Measurements from ENCODE around the gene LINS1.

Gene LINS1

DNA sequence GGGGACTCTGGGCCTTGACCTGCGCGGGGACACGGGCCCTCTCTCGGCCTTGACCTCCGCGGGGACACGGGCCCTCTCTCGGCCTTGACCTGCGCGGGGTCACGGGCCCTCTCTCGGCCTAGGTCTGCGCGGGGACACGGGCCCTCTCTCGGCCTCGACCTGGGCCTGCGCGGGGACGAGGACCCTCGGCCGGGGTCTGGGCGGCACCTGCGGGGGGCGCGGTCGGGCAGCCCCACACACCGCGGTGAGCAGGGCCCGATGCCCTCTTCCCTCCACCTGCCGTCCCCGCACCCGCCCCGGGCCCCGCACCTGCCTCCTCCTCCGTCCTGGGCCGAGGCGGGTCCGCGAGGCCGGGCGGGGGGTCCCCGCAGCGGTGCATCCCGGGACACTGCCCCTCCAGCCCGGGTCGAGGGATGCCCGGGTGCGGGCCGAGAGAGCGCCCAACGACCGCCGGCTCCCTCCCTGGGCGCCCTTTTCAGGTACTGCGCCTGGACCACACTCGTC is 57.6 kb downstream of the LINS1 start:
- TF ChIP-seq, protein P1, sequence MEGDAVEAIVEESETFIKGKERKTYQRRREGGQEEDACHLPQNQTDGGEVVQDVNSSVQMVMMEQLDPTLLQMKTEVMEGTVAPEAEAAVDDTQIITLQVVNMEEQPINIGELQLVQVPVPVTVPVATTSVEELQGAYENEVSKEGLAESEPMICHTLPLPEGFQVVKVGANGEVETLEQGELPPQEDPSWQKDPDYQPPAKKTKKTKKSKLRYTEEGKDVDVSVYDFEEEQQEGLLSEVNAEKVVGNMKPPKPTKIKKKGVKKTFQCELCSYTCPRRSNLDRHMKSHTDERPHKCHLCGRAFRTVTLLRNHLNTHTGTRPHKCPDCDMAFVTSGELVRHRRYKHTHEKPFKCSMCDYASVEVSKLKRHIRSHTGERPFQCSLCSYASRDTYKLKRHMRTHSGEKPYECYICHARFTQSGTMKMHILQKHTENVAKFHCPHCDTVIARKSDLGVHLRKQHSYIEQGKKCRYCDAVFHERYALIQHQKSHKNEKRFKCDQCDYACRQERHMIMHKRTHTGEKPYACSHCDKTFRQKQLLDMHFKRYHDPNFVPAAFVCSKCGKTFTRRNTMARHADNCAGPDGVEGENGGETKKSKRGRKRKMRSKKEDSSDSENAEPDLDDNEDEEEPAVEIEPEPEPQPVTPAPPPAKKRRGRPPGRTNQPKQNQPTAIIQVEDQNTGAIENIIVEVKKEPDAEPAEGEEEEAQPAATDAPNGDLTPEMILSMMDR (IDR thresholded peaks at IDR 0.05; ENCODE audit: borderline replicate concordance, insufficient read depth, low read depth, low read length): no peak
- no peak overlapping the region for H3K4me3 ChIP-seq (ENCODE audit: low read depth, low read length)

DNA sequence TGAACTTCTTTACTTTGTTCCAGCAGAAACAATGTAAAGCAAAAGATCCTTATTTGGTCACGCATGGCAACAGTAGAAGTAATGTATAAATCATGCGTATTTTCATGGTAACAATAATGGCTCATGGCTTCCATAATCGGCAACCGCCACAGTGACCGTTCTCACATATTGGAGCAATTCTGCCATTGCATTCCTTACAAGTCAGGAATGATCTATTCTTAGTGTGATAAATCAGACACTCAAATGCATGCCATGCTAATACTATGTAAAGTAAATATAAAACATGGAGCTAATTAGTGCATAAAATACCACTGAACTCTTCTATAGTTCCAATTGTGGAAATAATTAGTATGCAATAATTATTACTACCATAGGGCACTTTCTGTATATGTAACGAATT is 59.7 kb downstream of the LINS1 start:
- H3K4me3 ChIP-seq (ENCODE audit: low read depth, low read length): no peak overlapping the region

DNA sequence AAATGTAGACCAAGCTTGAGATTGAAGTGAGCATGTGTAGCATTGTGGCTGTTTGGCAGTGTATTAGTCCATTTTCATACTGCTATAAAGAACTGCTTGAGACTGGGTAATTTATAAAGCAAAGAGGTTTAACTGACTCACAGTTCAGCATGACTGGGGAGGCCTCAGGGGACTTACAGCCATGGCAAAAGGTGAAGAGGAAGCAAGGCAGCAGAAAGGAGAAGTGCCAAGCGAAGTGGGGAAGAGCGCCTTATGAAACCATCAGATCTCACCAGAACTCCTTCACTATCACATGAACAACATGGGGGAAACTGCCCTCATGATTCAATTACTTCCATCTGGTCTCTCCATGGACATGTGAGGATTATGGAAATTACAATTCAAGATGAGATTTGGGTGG is 64.7 kb downstream of the LINS1 start:
- TF ChIP-seq, protein P1 (IDR thresholded peaks at IDR 0.05; ENCODE audit: borderline replicate concordance, insufficient read depth, low read depth, low read length): no peak
- no peak overlapping the region for H3K4me3 ChIP-seq (ENCODE audit: low read depth, low read length)

More for the DNA sequence above, 59.7 kb downstream of the LINS1 start:
- TF ChIP-seq, protein P1 (IDR thresholded peaks at IDR 0.05; ENCODE audit: borderline replicate concordance, insufficient read depth, low read depth, low read length): no peak

DNA sequence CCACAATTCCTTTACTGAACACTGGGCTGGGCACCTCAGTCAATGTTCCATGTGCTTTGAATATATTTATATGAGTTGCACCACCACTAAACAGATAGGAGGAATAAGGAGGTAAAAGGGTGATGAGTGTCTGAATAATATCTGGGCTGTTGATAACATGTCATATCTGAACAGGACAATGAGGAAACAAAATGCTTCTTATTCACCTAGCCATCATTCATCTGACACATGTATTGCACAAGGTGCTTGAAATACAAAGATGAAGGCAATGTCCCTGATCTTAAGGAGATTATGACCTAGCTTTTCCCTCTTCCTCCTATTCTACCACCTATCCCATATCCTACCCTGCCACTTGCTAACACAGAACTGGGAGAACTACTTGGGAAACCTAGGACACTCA is 65.3 kb downstream of the LINS1 start:
- TF ChIP-seq, protein P1 (IDR thresholded peaks at IDR 0.05; ENCODE audit: borderline replicate concordance, insufficient read depth, low read depth, low read length): no peak
- H3K4me3 ChIP-seq (ENCODE audit: low read depth, low read length): no peak overlapping the region

DNA sequence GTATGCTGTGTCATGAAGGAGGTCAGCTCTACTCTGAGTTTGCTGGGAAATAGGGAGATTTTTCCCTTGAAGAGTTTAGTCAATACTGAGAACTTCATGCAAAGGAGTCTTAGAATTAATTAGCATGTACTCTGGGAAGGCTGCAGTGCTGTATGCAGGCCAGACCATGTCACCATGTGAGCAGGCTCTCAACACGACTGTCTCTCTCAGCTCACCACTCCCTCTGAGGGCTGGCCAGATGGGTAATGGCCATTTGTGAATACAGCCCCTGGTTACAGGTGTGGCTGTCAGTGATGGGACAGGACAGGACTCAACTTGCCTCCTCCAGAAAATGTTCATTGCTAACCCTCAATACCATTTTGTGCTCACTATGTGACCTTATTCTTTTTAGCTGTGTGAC is 68.1 kb downstream of the LINS1 start:
- H3K4me3 ChIP-seq (ENCODE audit: low read depth, low read length): no peak overlapping the region
- TF ChIP-seq, protein P1 (IDR thresholded peaks at IDR 0.05; ENCODE audit: borderline replicate concordance, insufficient read depth, low read depth, low read length): no peak

DNA sequence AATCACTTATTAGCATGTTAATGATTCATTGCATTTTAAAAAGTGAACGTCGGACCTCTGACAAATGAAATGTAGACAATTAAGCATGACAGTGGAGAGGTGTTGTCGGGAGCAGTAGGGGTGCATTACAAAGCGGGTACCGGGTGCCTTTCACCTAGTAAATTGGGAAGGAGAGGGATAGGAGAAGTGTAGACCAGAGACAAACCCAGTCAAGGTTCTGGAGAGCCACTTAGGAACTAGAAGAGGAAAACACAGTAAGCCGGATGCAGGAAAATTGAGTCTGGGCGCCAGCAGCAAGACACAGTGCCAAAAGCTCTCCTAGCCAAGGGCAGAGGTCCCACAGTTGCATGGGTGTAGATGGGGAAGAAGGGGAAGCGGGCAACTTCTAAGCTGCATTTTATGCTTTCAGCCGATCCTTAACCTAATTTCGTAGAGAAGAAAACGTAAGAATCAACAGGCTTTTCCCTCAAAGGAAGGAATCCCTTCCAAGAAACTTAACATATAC is 70.1 kb downstream of the LINS1 start:
- no peak overlapping the region for H3K4me3 ChIP-seq (ENCODE audit: low read depth, low read length)
- TF ChIP-seq, protein P1 (IDR thresholded peaks at IDR 0.05; ENCODE audit: borderline replicate concordance, insufficient read depth, low read depth, low read length): no peak

DNA sequence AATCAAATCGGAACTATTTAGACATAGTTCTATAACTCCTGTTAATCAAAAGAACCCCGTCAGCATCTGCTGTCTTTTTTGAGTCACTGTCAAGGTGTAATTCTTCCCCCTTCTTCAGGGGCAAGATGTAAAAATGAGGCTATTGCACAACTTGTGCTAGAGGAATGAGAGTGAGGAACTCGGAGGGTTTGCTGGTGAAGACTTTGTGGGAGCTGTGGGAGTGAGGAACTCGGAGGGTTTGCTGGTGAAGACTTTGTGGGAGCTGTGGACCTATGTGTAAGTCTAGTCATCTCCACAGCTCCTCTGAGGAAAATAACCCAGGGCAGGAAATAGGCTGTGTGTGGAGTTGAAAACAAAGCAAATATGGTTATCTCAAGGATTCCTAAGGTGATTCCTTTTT is 70.8 kb downstream of the LINS1 start:
- TF ChIP-seq, protein P1 (IDR thresholded peaks at IDR 0.05; ENCODE audit: borderline replicate concordance, insufficient read depth, low read depth, low read length): no peak
- no peak overlapping the region for H3K4me3 ChIP-seq (ENCODE audit: low read depth, low read length)

All from GM12875 (cell line).